Calu3 (cell line): ENCODE data around the gene MRPS12. TPM values are rescaled to one million over a fixed set of nuclear protein-coding genes. Genes with fewer than 3 reads are reported as not detected.
A peak's percentile ranks its signal among the peaks of the same experiment; 100 is the strongest.

ENCODE experiments used
- BruUV-seq: library from RNA; stranded (reverse); fragments of 400-500 nt; replicated peaks from 2 replicates; lab custom pipeline; 2021; lab: Mats Ljungman, UMichigan
- CTCF ChIA-PET: fragments of 300-600 bp; sonication (Branson Sonifier 250); formaldehyde crosslinking; loops from one replicate; lab custom pipeline; 2022; ENCODE audit warnings: antibody characterized with exemption; lab: Charles Lee
- DNase-seq: peaks from one replicate; pipeline ENCODE4 v3.0.0; 2022
- H3K27ac Mint-ChIP-seq: one replicate; pipeline ENCODE4 v1.8.0; 2022; ENCODE audit warnings: mixed read lengths; ENCODE audit not compliant: unreplicated experiment
- H3K27me3 Mint-ChIP-seq: one replicate; pipeline ENCODE4 v1.8.0; 2022; ENCODE audit warnings: mixed read lengths; ENCODE audit not compliant: unreplicated experiment
- H3K36me3 Mint-ChIP-seq: one replicate; pipeline ENCODE4 v1.8.0; 2022; ENCODE audit warnings: mild to moderate bottlenecking, moderate library complexity, mixed read lengths; ENCODE audit not compliant: insufficient read depth, unreplicated experiment
- H3K4me1 Mint-ChIP-seq: one replicate; pipeline ENCODE4 v1.8.0; 2022; ENCODE audit warnings: mild to moderate bottlenecking, low read depth, mixed read lengths; ENCODE audit not compliant: unreplicated experiment
- H3K4me3 Mint-ChIP-seq: one replicate; pipeline ENCODE4 v1.8.0; 2022; ENCODE audit warnings: mild to moderate bottlenecking, low read depth, moderate library complexity, mixed read lengths; ENCODE audit not compliant: unreplicated experiment
- H3K9me3 Mint-ChIP-seq: one replicate; pipeline ENCODE4 v1.8.0; 2022; ENCODE audit warnings: low read depth, mixed read lengths; ENCODE audit not compliant: unreplicated experiment
- intact Hi-C: fragments of 100-400 bp; cut with micrococcal nuclease; formaldehyde crosslinking; loops from one replicate; pipeline ENCODE4 v1.10.0; 2022; ENCODE audit not compliant: unreplicated experiment
- total RNA-seq: library from RNA; stranded (reverse); gene quantifications from 2 replicates; pipeline ENCODE4 v1.2.3, GENCODE V29; 2022
- TF ChIP-seq, protein P1 (sequence below): fragments of 200-600 bp; IDR thresholded peaks from one replicate; pipeline ENCODE4 v1.8.0; 2022; ENCODE audit warnings: antibody characterized with exemption; ENCODE audit not compliant: unreplicated experiment

Gene MRPS12
- total RNA-seq, 1 experiment from 2014 or later: 73.1 TPM

- Mint-ChIP-seq H3K27ac (peak overlapping the region; percentile 48), H3K4me1 (peaks cover 41% of the 10 kb centered on the region), H3K4me3 (peak overlapping the region; percentile 76), H3K27me3 (no peaks in the 10 kb centered on the region), H3K9me3 (no peaks in the 10 kb centered on the region), H3K36me3 (peaks cover 32% of the 10 kb centered on the region)
- TF ChIP-seq, protein P1, sequence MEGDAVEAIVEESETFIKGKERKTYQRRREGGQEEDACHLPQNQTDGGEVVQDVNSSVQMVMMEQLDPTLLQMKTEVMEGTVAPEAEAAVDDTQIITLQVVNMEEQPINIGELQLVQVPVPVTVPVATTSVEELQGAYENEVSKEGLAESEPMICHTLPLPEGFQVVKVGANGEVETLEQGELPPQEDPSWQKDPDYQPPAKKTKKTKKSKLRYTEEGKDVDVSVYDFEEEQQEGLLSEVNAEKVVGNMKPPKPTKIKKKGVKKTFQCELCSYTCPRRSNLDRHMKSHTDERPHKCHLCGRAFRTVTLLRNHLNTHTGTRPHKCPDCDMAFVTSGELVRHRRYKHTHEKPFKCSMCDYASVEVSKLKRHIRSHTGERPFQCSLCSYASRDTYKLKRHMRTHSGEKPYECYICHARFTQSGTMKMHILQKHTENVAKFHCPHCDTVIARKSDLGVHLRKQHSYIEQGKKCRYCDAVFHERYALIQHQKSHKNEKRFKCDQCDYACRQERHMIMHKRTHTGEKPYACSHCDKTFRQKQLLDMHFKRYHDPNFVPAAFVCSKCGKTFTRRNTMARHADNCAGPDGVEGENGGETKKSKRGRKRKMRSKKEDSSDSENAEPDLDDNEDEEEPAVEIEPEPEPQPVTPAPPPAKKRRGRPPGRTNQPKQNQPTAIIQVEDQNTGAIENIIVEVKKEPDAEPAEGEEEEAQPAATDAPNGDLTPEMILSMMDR: no peak
- BruUV-seq: no TSS peak
- intact Hi-C loops: no loop called here
- no peak for DNase-seq
- CTCF ChIA-PET: interaction anchor here (0.6 kb wide), 1 partner anchor 44 kb away, joined by 4 read pairs; no protein-coding TSS in a partner anchor
Observed at GRCh38 chr19:38974624-38975213, 44.0 kb downstream of the MRPS12 start.

GRCh38 chr19:38975214-38975860, 44.6 kb downstream of the MRPS12 start, which contains the start of gene FBXO17:
Gene FBXO17 (minus strand): TSS chr19:38975742. CDS start chr19:38950319, 25,423 bp downstream.
- intact Hi-C loops: no loop called here
- CTCF ChIA-PET: interaction anchor here (0.6 to 2.2 kb wide), 7 partner anchors 13 to 168 kb away, joined by 3 to 10 read pairs (median 5); no protein-coding TSS in a partner anchor

GRCh38 chr19:38975861-38976271, 45.1 kb downstream of the MRPS12 start:
- H3K36me3 Mint-ChIP-seq: peaks cover 37% of the 10 kb centered on the region
- no TSS peak for BruUV-seq
- H3K4me1 Mint-ChIP-seq: peaks cover 41% of the 10 kb centered on the region
- DNase-seq: peak; percentile 47
- TF ChIP-seq, protein P1: no peak
- H3K9me3 Mint-ChIP-seq: peaks cover 4% of the 10 kb centered on the region
- CTCF ChIA-PET: interaction anchor here (0.6 to 2.2 kb wide), 8 partner anchors 13 to 820 kb away, joined by 3 to 10 read pairs (median 4); no protein-coding TSS in a partner anchor
- H3K4me3 Mint-ChIP-seq: peak overlapping the region; percentile 76
- peak overlapping the region; percentile 88 for H3K27ac Mint-ChIP-seq
- no peaks in the 10 kb centered on the region for H3K27me3 Mint-ChIP-seq
- intact Hi-C loops: no loop called here

More at GRCh38 chr19:38975214-38975860, 44.6 kb downstream of the MRPS12 start, which contains the start of gene FBXO17:
- H3K27ac Mint-ChIP-seq: peak within 1 kb of the TSS; percentile 88
- peaks cover 41% of the 10 kb centered on the region for H3K4me1 Mint-ChIP-seq
- peak within 1 kb of the TSS; percentile 76 for H3K4me3 Mint-ChIP-seq
- BruUV-seq: TSS peak; percentile 67
- H3K9me3 Mint-ChIP-seq: no peaks in the 10 kb centered on the region
- TF ChIP-seq, protein P1: no peak
- H3K27me3 Mint-ChIP-seq: no peaks in the 10 kb centered on the region
- H3K36me3 Mint-ChIP-seq: peaks cover 34% of the 10 kb centered on the region
- DNase-seq: peak; percentile 71

- Mint-ChIP-seq H3K4me1 (peaks cover 30% of the 10 kb centered on the region), H3K27ac (peak overlapping the region; percentile 88), H3K9me3 (peaks cover 4% of the 10 kb centered on the region), H3K27me3 (no peaks in the 10 kb centered on the region), H3K4me3 (peak overlapping the region; percentile 76), H3K36me3 (peaks cover 37% of the 10 kb centered on the region)
- CTCF ChIA-PET: interaction anchor here (0.8 to 2.2 kb wide), 8 partner anchors 11 to 134 kb away, joined by 3 to 7 read pairs (median 3); no protein-coding TSS in a partner anchor
- no TSS peak for BruUV-seq
- TF ChIP-seq, protein P1: no peak
- peak; percentile 54 for DNase-seq
- intact Hi-C loops: no loop called here
Observed at GRCh38 chr19:38977445-38978325, 46.9 kb downstream of the MRPS12 start.
